Measurements from ENCODE around the gene MAGEB17.

Gene MAGEB17

GRCh38 chrX:16185725-16186136 is 18.4 kb downstream of the MAGEB17 start:
- Histone ChIP-seq H2AFZ (ENCODE audit: low read length, unreplicated experiment) (peak overlapping the region; percentile 78), H3K27ac (ENCODE audit: low read depth, low read length) (peak overlapping the region; percentile 57), H3K4me1 (ENCODE audit: control insufficient read depth, insufficient read depth, low read length, unreplicated experiment) (peaks cover 21% of the 10 kb centered on the region), H3K27me3 (ENCODE audit: insufficient read depth, low read length) (no peaks in the 10 kb centered on the region), H3K79me2 (ENCODE audit: control insufficient read depth, insufficient read depth, low read length, unreplicated experiment) (no peaks in the 10 kb centered on the region), H3K36me3 (ENCODE audit: insufficient read depth, low read length) (no peaks in the 10 kb centered on the region), H3K4me3 (ENCODE audit: low read depth, low read length) (no peak overlapping the region)

- no peaks in the 10 kb centered on the region for H3K36me3 ChIP-seq (ENCODE audit: insufficient read depth, low read length)
- peak overlapping the region; percentile 43; the same call in 1 of the 2 replicates for H3K27ac ChIP-seq (ENCODE audit: low read depth, low read length)
- no peak overlapping the region for H2AFZ ChIP-seq (ENCODE audit: low read length, unreplicated experiment)
- no peak overlapping the region for H3K4me3 ChIP-seq (ENCODE audit: low read depth, low read length)
- no peaks in the 10 kb centered on the region for H3K79me2 ChIP-seq (ENCODE audit: control insufficient read depth, insufficient read depth, low read length, unreplicated experiment)
- H3K4me1 ChIP-seq (ENCODE audit: control insufficient read depth, insufficient read depth, low read length, unreplicated experiment), result peaks cover 21% of the 10 kb centered on the region
- H3K27me3 ChIP-seq (ENCODE audit: insufficient read depth, low read length), result no peaks in the 10 kb centered on the region
Measured at GRCh38 chrX:16186380-16187007, 19.2 kb downstream of the MAGEB17 start.

DNA sequence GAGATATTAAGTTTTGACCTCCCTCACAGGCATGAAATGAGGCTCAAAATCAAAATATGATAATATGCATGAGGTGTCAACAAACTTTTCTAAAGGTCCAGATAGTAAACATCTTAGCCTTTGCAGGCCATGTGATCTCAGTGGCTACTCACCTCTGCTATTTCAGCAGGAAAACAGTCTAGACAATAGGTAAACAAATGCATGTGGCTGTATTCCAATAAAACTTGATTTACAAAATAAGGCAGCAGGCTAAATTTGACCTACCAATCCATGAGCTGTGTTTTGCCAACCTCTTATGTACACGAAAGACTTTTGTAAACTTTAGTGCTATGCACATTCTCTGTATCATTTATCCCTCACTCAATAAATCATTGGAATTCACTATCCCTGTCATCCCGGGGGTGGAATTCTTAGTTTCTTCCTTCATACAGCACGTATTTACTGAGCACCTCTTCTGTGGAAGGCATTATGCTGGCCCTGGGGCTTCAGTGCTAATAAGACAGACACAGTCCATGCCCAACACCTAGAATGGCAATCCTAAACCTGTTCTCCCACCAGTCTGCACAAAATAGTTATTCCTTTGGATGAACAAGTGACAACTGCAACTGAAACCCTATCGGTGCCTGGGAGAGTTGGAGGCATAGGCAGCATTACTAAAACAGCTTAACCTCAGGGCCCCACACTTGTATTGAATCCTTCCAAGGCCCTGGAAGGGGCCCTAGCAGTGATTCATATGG is 19.9 kb downstream of the MAGEB17 start:
- no peaks in the 10 kb centered on the region for H3K36me3 ChIP-seq (ENCODE audit: insufficient read depth, low read length)
- H3K4me1 ChIP-seq (ENCODE audit: control insufficient read depth, insufficient read depth, low read length, unreplicated experiment), result peaks cover 21% of the 10 kb centered on the region
- H3K27me3 ChIP-seq (ENCODE audit: insufficient read depth, low read length), result no peaks in the 10 kb centered on the region
- no peaks in the 10 kb centered on the region for H3K79me2 ChIP-seq (ENCODE audit: control insufficient read depth, insufficient read depth, low read length, unreplicated experiment)
- H3K27ac ChIP-seq (ENCODE audit: low read depth, low read length), result no peak overlapping the region
- H2AFZ ChIP-seq (ENCODE audit: low read length, unreplicated experiment), result no peak overlapping the region
- no peak overlapping the region for H3K4me3 ChIP-seq (ENCODE audit: low read depth, low read length)

DNA sequence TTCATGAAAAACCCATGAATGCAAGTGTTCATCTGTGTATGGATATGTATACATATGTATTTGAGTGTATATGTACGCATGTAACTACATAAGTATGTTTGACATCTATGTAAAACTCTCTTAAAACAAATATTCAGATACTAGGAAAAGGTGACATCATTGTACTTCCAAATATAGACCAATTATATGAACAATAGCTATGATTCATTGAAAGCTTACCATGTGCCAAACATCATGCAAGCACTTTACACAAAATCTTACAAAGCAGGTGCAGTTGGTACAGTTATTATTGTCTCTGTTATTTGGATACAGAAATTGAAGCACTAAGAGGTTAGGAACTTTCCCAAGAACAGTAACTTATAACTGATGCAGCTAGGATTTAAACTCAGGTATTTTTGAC is 21.4 kb downstream of the MAGEB17 start:
- no peak overlapping the region for H3K4me3 ChIP-seq (ENCODE audit: low read depth, low read length)
- H3K79me2 ChIP-seq (ENCODE audit: control insufficient read depth, insufficient read depth, low read length, unreplicated experiment), result no peaks in the 10 kb centered on the region
- peaks cover 21% of the 10 kb centered on the region for H3K4me1 ChIP-seq (ENCODE audit: control insufficient read depth, insufficient read depth, low read length, unreplicated experiment)
- no peaks in the 10 kb centered on the region for H3K27me3 ChIP-seq (ENCODE audit: insufficient read depth, low read length)
- no peak overlapping the region for H3K27ac ChIP-seq (ENCODE audit: low read depth, low read length)
- H3K36me3 ChIP-seq (ENCODE audit: insufficient read depth, low read length), result no peaks in the 10 kb centered on the region
- no peak overlapping the region for H2AFZ ChIP-seq (ENCODE audit: low read length, unreplicated experiment)

DNA sequence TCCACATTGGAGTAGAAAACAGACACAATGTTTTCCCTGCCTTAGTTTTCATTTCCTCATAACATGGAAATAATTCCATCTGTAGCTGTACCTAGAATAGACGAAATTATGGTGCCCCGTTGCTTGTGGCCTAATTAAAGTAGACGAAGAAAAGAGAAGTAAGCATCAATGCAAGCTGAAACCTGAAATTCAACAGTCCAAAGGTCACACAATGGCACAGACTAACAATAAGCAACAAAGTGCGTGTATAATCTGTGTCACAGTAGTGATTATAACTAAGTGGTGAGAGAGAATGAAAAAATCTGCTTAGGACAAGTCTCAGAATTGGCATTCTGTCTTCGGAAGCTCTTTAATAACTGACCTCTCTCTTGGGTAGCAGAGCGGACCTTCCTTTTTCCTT is 24.3 kb downstream of the MAGEB17 start:
- Histone ChIP-seq H3K27ac (ENCODE audit: low read depth, low read length) (no peak overlapping the region), H3K79me2 (ENCODE audit: control insufficient read depth, insufficient read depth, low read length, unreplicated experiment) (no peaks in the 10 kb centered on the region), H3K4me1 (ENCODE audit: control insufficient read depth, insufficient read depth, low read length, unreplicated experiment) (peaks cover 10% of the 10 kb centered on the region), H3K36me3 (ENCODE audit: insufficient read depth, low read length) (no peaks in the 10 kb centered on the region), H3K27me3 (ENCODE audit: insufficient read depth, low read length) (no peaks in the 10 kb centered on the region), H2AFZ (ENCODE audit: low read length, unreplicated experiment) (no peak overlapping the region), H3K4me3 (ENCODE audit: low read depth, low read length) (no peak overlapping the region)

DNA sequence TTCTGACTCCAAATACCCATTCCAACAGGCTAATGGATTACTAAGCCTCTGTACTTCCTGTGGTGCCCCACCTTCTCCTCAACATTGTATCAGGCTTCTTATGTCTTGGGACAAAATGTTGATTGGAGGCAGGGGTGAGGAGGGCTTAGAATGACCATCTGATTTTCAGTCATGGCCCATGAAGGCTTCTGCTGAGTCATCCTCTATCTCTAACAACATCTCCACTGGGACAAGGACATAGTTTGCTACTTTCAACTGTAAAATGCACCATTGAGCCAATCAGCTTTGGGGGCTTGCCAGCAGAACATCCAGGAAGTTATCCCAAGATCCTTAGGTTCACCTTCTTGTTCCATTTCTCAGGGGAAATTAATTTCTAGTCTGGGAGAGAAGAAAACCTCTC is 29.5 kb downstream of the MAGEB17 start:
- Histone ChIP-seq H2AFZ (ENCODE audit: low read length, unreplicated experiment) (no peak overlapping the region), H3K4me3 (ENCODE audit: low read depth, low read length) (no peak overlapping the region), H3K79me2 (ENCODE audit: control insufficient read depth, insufficient read depth, low read length, unreplicated experiment) (no peaks in the 10 kb centered on the region)

DNA sequence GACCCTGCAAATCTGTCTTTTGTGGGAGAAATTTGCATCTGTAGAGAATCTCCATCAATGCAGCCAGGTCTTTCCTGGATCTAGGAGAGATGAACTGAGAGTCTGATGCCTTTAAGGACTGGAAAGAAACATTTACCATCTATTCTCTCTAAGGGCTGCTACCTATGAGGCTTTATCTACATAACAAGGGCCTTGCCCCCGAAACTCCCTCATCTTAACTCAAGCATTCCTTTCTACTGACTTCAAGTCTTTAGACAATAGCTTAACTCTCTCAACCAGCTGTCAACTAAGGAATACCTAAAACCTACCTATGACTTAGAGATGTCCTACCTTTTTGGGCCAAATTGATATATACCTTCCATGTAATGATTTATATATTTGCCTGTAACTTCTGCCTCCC is 32.1 kb downstream of the MAGEB17 start:
- peaks cover 3% of the 10 kb centered on the region; the same call in 1 of the 2 replicates for H3K27me3 ChIP-seq (ENCODE audit: insufficient read depth, low read length)
- peaks cover 9% of the 10 kb centered on the region for H3K4me1 ChIP-seq (ENCODE audit: control insufficient read depth, insufficient read depth, low read length, unreplicated experiment)
- no peaks in the 10 kb centered on the region for H3K36me3 ChIP-seq (ENCODE audit: insufficient read depth, low read length)
- no peak overlapping the region for H3K4me3 ChIP-seq (ENCODE audit: low read depth, low read length)
- no peak overlapping the region for H2AFZ ChIP-seq (ENCODE audit: low read length, unreplicated experiment)
- no peaks in the 10 kb centered on the region for H3K79me2 ChIP-seq (ENCODE audit: control insufficient read depth, insufficient read depth, low read length, unreplicated experiment)
- H3K27ac ChIP-seq (ENCODE audit: low read depth, low read length), result no peak overlapping the region

More for the DNA sequence above, 29.5 kb downstream of the MAGEB17 start:
- no peak overlapping the region for H3K27ac ChIP-seq (ENCODE audit: low read depth, low read length)
- H3K27me3 ChIP-seq (ENCODE audit: insufficient read depth, low read length), result no peaks in the 10 kb centered on the region
- H3K36me3 ChIP-seq (ENCODE audit: insufficient read depth, low read length), result no peaks in the 10 kb centered on the region
- peaks cover 9% of the 10 kb centered on the region for H3K4me1 ChIP-seq (ENCODE audit: control insufficient read depth, insufficient read depth, low read length, unreplicated experiment)

- Histone ChIP-seq H3K27me3 (ENCODE audit: insufficient read depth, low read length) (peaks cover 3% of the 10 kb centered on the region; the same call in 1 of the 2 replicates), H2AFZ (ENCODE audit: low read length, unreplicated experiment) (no peak overlapping the region), H3K27ac (ENCODE audit: low read depth, low read length) (no peak overlapping the region), H3K4me1 (ENCODE audit: control insufficient read depth, insufficient read depth, low read length, unreplicated experiment) (no peaks in the 10 kb centered on the region), H3K79me2 (ENCODE audit: control insufficient read depth, insufficient read depth, low read length, unreplicated experiment) (no peaks in the 10 kb centered on the region), H3K36me3 (ENCODE audit: insufficient read depth, low read length) (no peaks in the 10 kb centered on the region), H3K4me3 (ENCODE audit: low read depth, low read length) (no peak overlapping the region)
Measured at GRCh38 chrX:16202943-16203342, 35.7 kb downstream of the MAGEB17 start.

DNA sequence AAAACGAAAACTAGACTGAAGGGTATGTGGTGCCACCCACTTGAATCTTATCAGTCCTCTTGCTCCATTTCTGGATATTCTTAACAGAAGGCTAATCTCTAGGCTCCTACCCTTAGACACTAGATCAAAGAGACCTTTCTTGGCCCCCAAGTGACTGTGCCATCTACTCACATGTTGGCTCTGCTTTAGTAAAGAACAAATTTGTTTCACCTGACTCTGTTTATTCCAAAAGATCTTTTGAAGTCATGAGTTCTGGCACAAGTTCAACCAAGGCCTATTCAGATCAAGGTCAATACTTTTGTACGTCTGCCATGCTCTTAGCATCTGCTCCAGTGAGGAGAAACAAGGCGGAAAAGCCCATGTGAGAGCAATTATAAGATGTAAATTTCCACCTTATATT is 37.3 kb downstream of the MAGEB17 start:
- H3K4me3 ChIP-seq (ENCODE audit: low read depth, low read length), result no peak overlapping the region
- H3K27me3 ChIP-seq (ENCODE audit: insufficient read depth, low read length), result peaks cover 3% of the 10 kb centered on the region; the same call in 1 of the 2 replicates
- no peaks in the 10 kb centered on the region for H3K79me2 ChIP-seq (ENCODE audit: control insufficient read depth, insufficient read depth, low read length, unreplicated experiment)
- H3K4me1 ChIP-seq (ENCODE audit: control insufficient read depth, insufficient read depth, low read length, unreplicated experiment), result no peaks in the 10 kb centered on the region
- no peak overlapping the region for H3K27ac ChIP-seq (ENCODE audit: low read depth, low read length)
- no peak overlapping the region for H2AFZ ChIP-seq (ENCODE audit: low read length, unreplicated experiment)
- no peaks in the 10 kb centered on the region for H3K36me3 ChIP-seq (ENCODE audit: insufficient read depth, low read length)

DNA sequence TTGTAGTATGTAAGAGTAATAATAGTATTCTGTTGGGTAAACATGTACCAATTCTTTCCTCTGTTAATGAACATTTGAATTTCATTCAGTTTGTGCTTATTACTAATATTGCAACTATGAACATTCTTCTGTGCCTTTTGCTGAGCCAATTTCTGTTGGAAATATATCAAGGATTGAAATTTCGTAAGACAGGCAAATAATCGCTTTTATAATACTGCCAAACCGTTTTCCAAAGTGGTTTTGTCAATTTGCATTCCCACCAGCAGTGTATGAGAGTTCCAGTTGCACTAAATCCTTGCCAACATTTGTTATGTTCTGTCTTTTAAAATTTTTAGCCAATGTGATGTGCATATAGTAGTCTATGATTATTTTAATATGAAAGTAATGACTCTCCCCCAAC is 38.6 kb downstream of the MAGEB17 start:
- Histone ChIP-seq H3K4me3 (ENCODE audit: low read depth, low read length) (no peak overlapping the region), H3K4me1 (ENCODE audit: control insufficient read depth, insufficient read depth, low read length, unreplicated experiment) (no peaks in the 10 kb centered on the region), H3K36me3 (ENCODE audit: insufficient read depth, low read length) (no peaks in the 10 kb centered on the region), H2AFZ (ENCODE audit: low read length, unreplicated experiment) (no peak overlapping the region), H3K79me2 (ENCODE audit: control insufficient read depth, insufficient read depth, low read length, unreplicated experiment) (no peaks in the 10 kb centered on the region), H3K27ac (ENCODE audit: low read depth, low read length) (no peak overlapping the region), H3K27me3 (ENCODE audit: insufficient read depth, low read length) (peaks cover 3% of the 10 kb centered on the region; the same call in 1 of the 2 replicates)

DNA sequence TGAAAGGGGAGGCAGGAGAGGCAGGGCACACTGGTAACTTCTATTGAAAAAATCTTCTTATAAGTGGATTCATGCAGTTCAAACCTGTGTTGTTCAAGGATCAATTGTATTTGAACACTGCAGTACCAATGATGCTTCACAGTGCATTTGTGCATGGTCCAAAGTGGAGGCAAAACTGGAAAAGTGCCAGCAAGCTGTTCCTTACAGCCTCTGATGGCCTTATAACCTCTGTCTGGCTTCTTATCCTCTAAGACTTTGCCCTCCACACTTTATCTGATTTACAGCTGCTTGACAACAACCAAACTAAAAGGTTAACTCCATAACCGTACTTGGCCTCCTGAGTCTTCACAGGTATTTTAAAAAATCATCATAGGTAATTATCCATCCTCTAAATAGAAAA is 40.4 kb downstream of the MAGEB17 start:
- Histone ChIP-seq H3K79me2 (ENCODE audit: control insufficient read depth, insufficient read depth, low read length, unreplicated experiment) (no peaks in the 10 kb centered on the region), H3K4me3 (ENCODE audit: low read depth, low read length) (no peak overlapping the region), H3K27ac (ENCODE audit: low read depth, low read length) (no peak overlapping the region), H3K27me3 (ENCODE audit: insufficient read depth, low read length) (no peaks in the 10 kb centered on the region), H3K36me3 (ENCODE audit: insufficient read depth, low read length) (no peaks in the 10 kb centered on the region), H3K4me1 (ENCODE audit: control insufficient read depth, insufficient read depth, low read length, unreplicated experiment) (peaks cover 10% of the 10 kb centered on the region), H2AFZ (ENCODE audit: low read length, unreplicated experiment) (no peak overlapping the region)
